CD4-positive, alpha-beta T cell treated with Interleukin-17A for 1 hour (primary cell): Measurements from ENCODE around the gene PAIP2B.

Experiments used
- DNase-seq: peaks from one replicate; pipeline ENCODE4 v3.0.0-alpha.2; 2020

PAIP2B gene

DNA sequence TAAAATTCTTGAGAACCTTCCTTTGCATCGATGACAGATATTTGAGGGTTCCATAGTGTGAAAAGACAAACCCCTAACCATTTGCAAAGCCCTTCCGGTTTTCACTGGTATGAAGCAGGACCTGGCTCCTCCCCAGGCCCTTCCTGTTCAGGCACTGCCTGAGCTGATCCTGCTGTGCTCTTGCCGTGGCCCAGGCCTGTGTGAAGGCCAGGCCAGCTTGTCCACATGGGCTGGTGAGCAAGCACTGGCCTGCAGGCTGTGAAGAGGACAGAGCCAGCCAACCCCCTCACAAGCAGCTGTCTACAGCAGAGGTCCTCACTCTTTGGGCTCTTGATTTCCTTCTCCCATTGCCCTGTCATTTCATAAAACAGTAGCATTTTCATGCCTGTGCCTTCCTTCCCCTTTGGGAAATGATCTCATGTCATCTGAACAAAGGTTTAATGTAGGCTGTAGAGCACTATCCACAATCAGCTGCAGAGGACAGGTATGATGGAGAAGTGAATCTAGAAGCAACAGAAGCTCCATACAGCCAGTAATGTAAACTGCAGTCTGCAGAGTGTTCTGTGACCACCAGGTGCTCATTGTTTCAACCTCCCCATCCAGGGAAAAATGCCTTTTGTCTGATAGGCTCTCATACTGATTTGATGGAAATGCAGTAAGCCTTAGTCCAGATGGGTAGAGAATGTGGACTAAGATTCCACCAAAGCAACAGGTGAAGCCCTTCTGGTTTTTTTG, 76.7 kb downstream of the PAIP2B start:
- no peak for DNase-seq

DNA sequence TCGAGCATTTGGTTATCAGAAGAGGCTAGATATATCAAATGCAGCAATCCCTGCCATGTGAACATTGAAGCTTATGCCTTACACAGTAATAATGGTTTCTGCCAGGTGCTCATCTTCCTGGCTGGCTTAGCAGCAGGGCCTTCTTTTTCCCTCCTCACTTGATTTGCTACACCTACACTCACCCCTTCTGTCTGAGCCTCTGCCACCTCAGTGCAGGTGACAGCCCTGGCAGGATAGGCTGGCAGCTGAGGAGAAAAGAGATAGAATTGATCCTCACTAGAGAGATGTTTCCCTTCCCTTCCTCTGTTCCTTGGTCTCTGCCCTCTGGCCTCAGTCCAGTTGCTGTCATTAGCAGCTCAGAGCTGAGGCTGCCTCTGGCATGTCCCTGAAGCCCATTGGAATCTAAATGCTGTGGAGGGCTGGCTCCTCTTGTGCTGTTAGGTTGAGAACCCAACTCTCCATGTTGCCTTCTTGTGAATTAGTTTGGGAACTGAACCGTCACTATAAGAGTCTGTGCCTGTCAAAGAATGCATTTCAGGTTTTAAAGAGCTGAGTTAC, 78.3 kb downstream of the PAIP2B start:
- DNase-seq: no peak

DNA sequence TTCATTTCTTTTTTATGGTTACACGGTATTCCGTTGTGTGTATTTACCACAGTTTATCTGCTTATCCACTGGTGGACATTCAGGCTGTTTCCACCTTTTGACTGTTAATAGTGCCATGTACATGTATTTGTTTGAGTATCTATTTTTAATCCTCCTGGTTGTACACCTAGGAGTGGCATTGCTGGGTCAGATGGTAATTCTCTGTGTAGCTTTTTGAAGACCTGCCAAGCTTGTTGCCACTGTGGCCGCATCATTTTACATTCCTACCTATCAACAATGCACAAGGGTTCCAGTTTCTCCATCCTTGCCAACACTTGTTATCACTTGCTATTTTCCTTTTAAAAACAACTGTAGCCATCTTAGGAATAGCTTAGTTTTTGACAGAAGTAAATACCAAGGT, 83.1 kb downstream of the PAIP2B start:
- no peak for DNase-seq

DNA sequence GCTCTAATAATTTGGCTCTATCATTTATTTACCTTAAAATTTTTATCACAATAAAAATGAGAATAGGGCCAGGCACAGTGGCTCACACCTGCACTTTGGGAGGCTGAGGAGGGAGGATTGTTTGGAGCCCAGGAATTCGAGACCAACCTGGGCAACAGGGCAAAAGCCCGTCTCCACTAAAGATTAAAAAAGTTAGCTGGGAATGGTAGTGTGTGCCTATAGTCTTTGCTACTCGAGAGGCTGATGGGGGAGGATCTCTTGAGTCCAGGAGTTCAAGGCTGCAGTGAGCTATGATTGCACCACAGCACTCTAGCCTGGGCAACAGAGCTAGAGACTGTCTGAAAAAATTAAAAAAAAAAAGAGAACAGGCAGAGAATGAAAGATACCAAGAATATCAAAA, 90.7 kb downstream of the PAIP2B start:
- DNase-seq: no peak

DNA sequence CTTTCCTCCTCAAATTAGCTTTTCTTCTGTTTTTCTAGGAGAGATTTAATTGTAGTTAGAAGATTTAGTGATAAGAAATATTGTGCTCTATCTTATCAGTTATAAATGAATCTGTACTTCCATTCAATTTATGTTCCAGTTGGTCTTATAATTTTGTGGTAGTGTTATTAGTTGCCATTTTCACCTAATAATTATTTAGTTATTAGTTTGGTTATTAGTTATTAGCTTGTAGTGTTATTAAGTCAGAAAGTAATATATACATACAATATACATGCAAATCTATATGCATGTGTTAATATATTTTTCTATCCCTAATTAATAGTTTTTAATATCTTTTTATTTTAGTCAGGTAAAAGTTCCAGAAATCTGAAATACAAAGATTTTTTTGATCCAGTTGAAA, 93.3 kb downstream of the PAIP2B start:
- DNase-seq: no peak
